Stimulated activated CD4-positive, alpha-beta T cell treated with anti-CD3 and anti-CD28 coated beads, Interleukin-4, amount 100 ng/mL, for 24 hours (primary cell): Measurements from ENCODE around the gene ZSWIM3.

Source experiments
- DNase-seq: peaks from one replicate; pipeline ENCODE4 v3.0.0-alpha.2; 2020

Gene ZSWIM3

DNA sequence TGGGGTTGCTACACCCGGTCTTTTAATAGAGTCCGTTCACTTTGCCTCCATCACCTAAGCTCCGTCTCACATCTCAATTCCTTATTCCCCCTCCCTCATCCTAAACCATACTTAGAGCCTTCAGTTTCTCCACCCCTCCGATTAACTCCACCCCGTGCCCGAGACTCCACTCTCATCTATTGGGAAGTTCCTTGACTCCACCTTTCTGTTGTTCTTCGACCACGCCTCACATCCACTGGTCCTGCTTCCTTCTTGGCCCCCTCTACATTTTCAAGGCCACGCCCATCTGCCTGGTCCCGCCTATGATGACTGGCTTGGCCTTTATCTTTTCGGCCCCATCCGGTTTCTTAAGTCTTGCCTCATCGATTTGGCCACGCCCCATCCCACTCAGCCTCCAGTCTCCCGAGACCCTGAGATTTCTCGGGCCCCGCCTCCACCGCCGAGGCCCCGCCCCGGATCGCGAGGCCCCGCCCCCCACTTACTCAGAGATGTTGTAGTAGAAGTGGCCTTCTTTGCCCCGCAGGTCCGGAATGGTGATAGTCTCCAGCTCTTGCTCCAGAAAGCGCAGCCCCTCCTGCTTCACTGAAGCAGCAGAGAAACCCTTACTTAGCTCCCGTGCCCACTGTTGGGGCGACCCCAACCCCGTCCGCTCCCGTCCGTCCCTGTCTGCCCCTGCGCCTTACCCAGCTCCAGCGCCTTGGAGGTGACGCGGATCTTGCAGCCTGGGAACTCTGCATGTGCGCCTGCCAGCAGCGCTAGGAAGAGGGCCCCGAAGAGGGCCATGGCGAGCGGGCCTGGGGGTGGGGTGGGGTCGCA lies 53.5 kb downstream of the ZSWIM3 start:
- DNase-seq = peak; percentile 93

- peak; percentile 24 for DNase-seq
Observed at GRCh38 chr20:45911486-45912343, 54.3 kb downstream of the ZSWIM3 start, which contains the start of gene PLTP. Gene PLTP, minus strand, starts transcription at chr20:45912155. Its CDS starts 703 bp downstream, at chr20:45911452.

- no peak for DNase-seq
Observed at GRCh38 chr20:45912344-45912682, 54.9 kb downstream of the ZSWIM3 start.

DNA sequence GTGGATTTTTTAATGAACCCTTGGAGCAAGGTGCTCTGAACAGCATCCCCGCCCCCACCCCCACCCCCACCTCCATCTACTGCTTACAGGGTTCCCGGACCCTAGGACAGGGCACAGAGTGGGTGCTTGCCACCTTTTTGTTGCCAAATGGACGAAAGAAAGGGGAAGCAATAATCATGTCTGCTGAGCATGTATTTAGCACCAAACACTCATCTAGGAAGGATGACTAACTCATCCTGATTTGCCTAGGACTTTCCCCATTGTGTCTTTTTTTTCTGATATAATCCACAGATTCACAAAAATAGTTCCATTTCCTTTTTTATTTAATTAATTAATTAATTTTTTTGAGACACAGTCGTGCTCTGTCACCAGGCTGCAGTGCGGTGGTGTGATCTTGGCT lies 55.7 kb downstream of the ZSWIM3 start:
- no peak for DNase-seq

DNA sequence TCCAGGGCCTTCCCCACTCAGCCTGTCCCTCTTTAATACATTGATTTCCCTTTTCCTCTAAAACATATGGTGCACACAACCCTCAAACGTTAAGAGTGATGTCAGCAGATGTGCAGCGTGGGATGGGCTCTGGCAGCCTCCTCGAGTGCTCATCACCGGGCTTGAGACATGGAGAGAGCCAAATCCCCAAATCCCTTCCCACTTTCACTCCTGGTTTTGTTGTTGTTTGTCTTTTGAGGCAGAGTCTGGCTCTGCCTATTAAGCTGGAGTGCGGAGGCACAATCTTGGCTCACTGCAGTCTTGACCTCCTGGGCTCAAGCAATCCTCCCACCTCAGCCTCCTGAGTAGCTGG lies 60.4 kb downstream of the ZSWIM3 start:
- no peak for DNase-seq

DNA sequence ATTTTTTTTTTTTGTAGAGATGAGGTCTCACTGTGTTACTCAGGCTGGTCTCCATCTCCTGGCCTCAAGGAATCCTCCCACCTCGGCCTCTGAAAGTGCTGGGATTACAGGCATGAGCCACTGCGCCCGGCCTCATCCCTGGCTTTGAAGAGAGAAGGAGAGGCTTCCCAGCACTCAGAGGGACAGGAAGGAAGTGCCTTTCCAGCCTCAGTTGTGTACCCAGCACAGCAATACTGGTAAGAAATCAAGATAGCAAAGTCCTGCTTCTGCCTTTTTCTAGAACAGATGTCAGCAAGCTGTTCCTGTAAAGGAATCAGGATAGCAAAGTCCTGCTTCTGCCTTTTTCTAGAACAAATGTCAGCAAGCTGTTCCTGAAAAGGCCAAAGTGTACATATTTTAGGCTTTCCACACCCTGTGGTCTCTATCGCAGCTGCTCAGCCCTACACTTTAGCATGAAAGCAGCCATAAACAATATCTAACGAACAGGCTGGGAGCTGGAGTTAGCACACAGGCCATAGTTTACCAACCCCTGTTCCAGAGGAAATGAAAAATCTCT lies 60.8 kb downstream of the ZSWIM3 start:
- DNase-seq = no peak

- no peak for DNase-seq
Observed at GRCh38 chr20:45918779-45919537, 61.5 kb downstream of the ZSWIM3 start.

DNA sequence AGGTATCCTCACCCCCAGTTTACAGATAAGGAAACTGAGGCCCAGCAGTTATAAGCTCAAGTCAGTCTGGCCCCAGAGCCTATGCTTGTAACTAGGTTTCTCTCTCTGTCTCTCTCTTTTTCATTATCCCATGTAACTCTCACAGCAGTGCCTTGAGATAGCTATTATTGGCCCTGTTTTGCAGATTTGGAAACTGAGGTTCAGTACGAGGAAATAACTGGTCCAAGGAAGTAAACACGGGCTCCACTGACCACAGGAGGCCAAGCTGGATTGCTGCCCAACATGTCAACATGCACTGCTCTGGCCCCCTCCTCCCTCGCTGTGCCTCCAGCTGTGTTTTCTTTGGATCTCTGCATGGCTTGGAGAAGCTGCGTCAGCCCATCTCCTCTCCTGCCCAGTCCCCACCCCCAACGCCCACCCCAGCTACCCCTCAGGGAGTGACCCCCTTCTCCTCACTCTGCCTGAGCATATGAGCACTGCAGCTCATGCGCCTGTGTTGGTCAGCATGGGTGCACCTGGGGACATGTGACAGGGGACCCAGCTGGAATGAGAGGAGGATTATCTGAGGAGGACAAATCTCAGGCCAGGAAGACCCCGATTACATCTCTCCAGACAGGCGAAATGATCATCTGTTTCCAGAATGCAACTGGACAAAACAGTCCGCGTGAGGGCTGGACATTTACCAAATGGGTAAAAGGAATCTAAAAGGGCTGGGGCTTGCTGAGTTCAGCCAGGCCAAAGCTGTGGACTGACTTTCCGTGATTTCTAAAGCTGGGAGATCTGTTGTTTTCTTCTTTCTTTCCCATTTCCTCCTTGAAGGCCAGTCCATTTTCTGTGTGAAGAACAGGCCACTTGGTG lies 62.4 kb downstream of the ZSWIM3 start:
- no peak for DNase-seq

GRCh38 chr20:45920462-45921336 lies 63.3 kb downstream of the ZSWIM3 start:
- DNase-seq = no peak

DNA sequence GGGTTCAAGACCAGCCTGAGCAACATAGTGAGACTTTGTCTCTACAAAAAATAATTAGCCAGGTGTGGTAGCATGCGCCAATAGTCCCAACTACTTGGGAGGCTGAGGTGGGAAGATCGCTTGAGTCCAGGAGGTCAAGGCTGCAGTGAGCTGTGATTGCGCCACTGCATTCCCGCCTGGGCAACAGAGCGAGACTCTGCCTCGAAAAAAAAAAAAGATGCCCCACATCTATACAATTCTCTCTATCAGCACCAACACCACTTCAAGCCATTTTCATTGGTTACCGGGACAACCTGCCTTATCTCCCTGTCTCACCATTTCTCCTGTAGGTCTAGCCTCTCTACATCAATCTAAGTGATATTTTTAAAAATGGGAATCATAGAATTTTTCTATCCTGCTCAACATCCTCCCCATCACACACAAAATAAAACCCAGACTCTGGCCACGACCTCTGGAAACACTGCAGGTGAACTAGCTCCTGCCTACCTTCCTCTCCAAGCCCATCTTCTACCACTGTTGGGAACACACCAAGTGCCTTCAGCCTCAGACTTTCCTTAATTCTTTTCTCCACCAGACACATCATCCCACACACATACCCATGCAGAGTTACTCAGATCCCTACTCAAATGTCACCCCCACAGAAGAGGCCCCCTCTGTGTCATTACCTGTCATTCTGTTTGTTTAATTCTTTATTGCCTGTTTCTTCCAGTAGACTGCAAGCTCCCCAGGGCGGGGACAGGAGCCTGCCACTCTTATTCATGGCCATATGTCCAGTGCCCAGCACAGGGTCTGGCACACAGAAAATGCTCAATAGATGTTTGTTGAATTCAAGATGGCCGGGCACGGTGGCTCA lies 64.1 kb downstream of the ZSWIM3 start:
- no peak for DNase-seq

GRCh38 chr20:45924391-45925261 lies 67.2 kb downstream of the ZSWIM3 start:
- DNase-seq = no peak

DNA sequence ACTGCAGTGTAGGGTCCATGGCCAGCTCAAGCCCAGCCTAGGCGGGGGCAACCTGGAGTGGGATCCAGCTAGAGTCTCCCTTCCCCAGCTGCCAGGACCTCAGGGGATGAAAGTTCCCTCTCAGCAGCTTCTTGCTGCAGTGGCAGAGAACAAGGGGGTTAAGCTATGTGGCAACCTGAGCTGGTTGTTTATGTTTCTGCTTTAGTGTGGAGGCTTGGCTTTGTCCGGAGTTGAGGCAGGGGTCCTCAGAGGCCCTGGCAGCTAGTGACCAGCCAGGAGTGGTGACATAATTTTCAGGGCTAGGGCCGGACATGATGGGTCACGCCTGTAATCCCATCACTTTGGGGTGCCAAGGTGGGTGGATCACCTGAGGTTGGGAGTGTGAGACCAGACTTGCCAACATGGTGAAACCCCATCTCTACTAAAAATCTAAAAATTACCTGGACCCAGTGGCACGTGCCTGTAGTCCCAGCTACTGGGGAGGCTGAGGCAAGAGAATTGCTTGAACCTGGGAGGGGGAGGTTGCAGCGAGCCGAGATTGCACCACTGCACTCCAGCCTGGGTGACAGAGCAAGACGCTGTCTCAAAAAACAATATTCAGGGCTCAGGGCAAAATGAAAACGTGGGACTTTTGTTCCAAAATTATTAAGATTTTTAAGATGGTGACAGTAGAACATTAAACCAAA lies 68.5 kb downstream of the ZSWIM3 start:
- no peak for DNase-seq

GRCh38 chr20:45926731-45927070 lies 69.3 kb downstream of the ZSWIM3 start:
- DNase-seq = no peak

DNA sequence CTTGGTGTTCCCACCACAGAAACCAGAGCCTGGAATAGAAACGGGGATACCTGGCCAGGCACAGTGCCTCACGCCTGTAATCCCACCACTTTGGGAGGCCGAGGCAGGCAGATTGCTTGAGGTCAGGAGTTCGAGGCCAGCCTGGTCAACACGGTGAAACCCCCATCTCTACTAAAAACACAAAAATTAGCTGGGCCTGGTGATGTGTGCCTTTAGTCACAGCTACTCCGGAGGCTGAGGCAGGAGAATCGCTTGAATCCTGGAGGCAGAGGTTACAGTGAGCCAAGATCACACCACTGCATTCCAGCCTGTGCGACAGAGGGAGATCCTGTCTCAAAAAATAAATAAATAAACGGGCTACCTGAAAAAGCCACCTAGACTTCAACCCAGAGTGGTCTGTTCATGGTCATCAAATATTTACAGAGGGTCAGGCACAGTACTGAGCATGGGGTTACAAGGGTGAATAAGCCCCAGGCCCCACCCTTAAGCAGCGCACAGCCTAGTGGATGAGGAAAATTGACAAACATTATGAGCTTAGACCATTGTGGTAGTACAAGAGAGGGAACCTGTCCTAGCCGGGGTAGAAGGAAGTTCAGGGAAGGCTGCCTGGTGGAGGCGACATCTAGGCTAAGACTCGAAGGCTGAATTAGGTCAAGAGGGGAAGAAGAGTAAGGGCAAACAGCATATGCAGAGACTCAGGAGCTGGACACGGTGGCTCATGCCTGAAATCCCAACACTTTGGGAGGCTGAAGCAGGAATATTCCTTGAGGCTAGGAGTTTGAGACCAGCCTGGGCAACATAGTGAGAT lies 69.9 kb downstream of the ZSWIM3 start:
- no peak for DNase-seq
